ENCODE measurements around the gene BOD1L2.

BOD1L2 gene

GRCh38 chr18:57185434-57185833 is 38.5 kb downstream of the BOD1L2 start:
- no peak for TF ChIP-seq POLR2A (IDR thresholded peaks at IDR 0.05; ENCODE audit: low read length)
- DNase-seq, result no peak

- TF ChIP-seq GATA1 (IDR thresholded peaks at IDR 0.05; ENCODE audit: low read depth, low read length) (no peak), POLR2A (IDR thresholded peaks at IDR 0.05; ENCODE audit: low read length) (no peak)
- DNase-seq, result no peak
Observed at GRCh38 chr18:57188851-57189557, 42.1 kb downstream of the BOD1L2 start.

- DNase-seq, result no peak
- TF ChIP-seq POLR2A (IDR thresholded peaks at IDR 0.05; ENCODE audit: low read length), result no peak
- TF ChIP-seq GATA1 (IDR thresholded peaks at IDR 0.05; ENCODE audit: low read depth, low read length), result no peak
Observed at GRCh38 chr18:57190026-57190425, 43.1 kb downstream of the BOD1L2 start.

GRCh38 chr18:57194070-57194469 is 47.2 kb downstream of the BOD1L2 start:
- TF ChIP-seq POLR2A (IDR thresholded peaks at IDR 0.05; ENCODE audit: low read length), result no peak
- TF ChIP-seq GATA1 (IDR thresholded peaks at IDR 0.05; ENCODE audit: low read depth, low read length), result no peak
- no peak for DNase-seq

GRCh38 chr18:57194622-57195021 is 47.7 kb downstream of the BOD1L2 start:
- TF ChIP-seq POLR2A (IDR thresholded peaks at IDR 0.05; ENCODE audit: low read length) (no peak), GATA1 (IDR thresholded peaks at IDR 0.05; ENCODE audit: low read depth, low read length) (no peak)
- DNase-seq, result peak; percentile 21 to 23

GRCh38 chr18:57195341-57195740 is 48.5 kb downstream of the BOD1L2 start:
- no peak for DNase-seq
- TF ChIP-seq POLR2A (IDR thresholded peaks at IDR 0.05; ENCODE audit: low read length) (no peak), GATA1 (IDR thresholded peaks at IDR 0.05; ENCODE audit: low read depth, low read length) (no peak)

GRCh38 chr18:57197261-57197660 is 50.4 kb downstream of the BOD1L2 start:
- TF ChIP-seq GATA1 (IDR thresholded peaks at IDR 0.05; ENCODE audit: low read depth, low read length) (no peak), POLR2A (IDR thresholded peaks at IDR 0.05; ENCODE audit: low read length) (no peak)

GRCh38 chr18:57198073-57198472 is 51.2 kb downstream of the BOD1L2 start:
- no peak for TF ChIP-seq GATA1 (IDR thresholded peaks at IDR 0.05; ENCODE audit: low read depth, low read length)
- no peak for TF ChIP-seq POLR2A (IDR thresholded peaks at IDR 0.05; ENCODE audit: low read length)
- DNase-seq, result no peak

More at GRCh38 chr18:57197261-57197660, 50.4 kb downstream of the BOD1L2 start:
- DNase-seq, result no peak
